Cortex of kidney (tissue), 1 donor: Measurements from ENCODE around the gene ANKRD30A.
"Not testable (repeated sequence)": the region's sequence is repeated elsewhere in the genome, so short reads cannot be mapped to it uniquely, and the experiment has no call there.

ENCODE experiments used
- DNase-seq: peaks from one replicate; lab custom pipeline; 2025; lab: John Stamatoyannopoulos, UW

ANKRD30A gene, protein sequence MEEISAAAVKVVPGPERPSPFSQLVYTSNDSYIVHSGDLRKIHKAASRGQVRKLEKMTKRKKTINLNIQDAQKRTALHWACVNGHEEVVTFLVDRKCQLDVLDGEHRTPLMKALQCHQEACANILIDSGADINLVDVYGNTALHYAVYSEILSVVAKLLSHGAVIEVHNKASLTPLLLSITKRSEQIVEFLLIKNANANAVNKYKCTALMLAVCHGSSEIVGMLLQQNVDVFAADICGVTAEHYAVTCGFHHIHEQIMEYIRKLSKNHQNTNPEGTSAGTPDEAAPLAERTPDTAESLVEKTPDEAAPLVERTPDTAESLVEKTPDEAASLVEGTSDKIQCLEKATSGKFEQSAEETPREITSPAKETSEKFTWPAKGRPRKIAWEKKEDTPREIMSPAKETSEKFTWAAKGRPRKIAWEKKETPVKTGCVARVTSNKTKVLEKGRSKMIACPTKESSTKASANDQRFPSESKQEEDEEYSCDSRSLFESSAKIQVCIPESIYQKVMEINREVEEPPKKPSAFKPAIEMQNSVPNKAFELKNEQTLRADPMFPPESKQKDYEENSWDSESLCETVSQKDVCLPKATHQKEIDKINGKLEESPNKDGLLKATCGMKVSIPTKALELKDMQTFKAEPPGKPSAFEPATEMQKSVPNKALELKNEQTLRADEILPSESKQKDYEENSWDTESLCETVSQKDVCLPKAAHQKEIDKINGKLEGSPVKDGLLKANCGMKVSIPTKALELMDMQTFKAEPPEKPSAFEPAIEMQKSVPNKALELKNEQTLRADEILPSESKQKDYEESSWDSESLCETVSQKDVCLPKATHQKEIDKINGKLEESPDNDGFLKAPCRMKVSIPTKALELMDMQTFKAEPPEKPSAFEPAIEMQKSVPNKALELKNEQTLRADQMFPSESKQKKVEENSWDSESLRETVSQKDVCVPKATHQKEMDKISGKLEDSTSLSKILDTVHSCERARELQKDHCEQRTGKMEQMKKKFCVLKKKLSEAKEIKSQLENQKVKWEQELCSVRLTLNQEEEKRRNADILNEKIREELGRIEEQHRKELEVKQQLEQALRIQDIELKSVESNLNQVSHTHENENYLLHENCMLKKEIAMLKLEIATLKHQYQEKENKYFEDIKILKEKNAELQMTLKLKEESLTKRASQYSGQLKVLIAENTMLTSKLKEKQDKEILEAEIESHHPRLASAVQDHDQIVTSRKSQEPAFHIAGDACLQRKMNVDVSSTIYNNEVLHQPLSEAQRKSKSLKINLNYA (N-terminal part only)

DNA sequence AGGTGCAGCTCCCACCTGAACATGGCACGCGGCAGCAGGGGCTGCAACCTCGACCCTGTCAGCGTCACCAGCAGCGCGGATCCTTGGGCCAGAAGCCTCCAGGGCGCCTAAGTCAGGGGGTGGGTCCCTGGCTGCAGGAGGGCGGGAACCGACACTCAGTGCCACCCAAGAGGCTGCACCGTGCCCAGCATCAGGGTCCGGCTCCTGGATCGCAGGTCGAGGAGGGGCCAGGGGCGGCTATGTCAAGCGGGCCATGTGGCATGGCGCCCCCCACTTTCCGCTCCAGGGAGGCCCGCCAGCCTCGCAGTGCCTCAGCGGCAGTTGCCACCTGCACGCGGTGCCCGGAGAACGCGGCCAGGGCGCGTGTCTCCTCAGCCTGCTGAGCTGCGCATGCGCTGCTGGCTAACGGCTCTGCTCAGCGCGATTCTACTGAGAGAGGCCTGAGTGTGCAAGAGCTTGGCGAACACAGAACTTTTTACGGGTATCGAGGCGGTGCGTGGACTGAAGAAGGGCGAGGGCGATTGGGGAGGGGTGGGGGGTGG, at the start of gene ANKRD30A:
Gene ANKRD30A (plus strand): TSS at position 408 of the 542 bp plus-strand sequence. CDS start 190 bp downstream, outside the sequence.
- DNase-seq: no peak

DNA sequence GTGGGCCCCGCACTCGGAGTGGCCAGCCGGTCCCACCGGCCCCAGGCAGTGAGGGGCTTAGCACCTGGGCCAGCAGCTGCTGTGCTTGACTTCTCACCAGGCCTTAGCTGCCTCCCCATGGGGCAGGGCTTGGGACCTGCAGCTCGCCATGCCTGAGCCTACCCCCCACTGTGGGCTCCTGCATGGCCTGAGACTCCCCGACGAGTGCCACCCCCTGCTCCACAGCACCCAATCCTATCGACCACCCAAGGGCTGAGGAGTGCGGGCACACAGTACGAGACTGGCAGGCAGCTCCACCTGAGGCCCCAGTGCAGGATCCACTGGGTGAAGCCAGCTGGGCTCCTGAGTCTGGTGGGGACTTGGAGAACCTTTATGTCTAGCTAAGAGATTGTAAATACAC, 49.3 kb upstream of the ANKRD30A start:
- not testable (repeated sequence) for DNase-seq

DNA sequence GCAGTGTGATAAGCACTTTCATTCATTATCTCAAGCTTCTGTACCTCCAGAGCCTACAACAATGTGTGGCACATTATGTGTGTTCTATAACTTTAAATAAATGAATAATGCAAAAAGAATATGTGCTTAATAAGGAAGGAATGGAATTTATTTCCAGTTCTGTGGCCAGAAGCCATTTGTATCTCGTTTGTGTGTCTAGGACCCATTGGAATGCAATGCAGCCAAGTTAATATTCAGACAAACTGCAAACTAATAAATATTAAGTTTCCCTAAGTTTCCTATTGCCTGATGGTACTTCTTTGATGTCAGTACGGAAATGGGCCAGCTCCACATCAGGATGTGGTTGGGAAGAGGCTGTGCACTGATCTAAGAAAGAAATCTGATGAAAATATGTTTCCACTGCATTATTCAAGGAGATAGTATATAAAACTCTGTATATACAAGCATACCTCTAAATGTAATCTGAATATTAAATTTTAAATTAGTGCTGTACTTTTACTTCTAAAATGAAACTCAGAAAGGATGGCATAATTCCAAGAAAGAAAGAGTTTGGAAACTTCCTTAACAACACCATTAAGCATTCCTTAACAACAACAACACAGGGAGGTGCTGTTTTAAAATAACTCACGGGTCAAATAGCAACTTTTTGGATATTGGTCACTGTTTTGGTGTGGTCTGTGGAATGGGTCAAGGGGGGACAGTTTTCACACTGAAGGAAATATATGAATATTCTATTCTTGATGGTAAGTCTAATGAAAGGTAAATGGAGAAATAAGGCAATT, 29.4 kb upstream of the ANKRD30A start:
- DNase-seq: no peak

DNA sequence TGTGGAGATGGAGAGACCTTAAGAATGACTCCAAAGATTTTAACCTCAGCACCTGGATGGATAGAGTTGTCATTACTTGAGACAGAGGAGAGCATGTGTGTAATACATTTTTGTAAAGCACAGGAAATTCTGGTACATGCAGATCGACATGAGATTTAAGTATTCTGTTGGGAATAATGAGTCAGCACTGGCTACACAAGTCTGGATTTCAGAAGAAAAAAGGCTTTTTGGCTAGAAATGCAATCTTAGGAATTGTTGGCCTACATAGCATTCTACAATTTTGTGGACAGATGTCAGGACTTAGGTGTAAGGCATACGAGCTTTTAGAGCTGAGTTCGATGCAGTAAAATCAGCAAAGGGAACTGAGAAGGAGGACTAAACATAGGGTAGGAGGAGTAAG, 24.1 kb upstream of the ANKRD30A start:
- DNase-seq: no peak

DNA sequence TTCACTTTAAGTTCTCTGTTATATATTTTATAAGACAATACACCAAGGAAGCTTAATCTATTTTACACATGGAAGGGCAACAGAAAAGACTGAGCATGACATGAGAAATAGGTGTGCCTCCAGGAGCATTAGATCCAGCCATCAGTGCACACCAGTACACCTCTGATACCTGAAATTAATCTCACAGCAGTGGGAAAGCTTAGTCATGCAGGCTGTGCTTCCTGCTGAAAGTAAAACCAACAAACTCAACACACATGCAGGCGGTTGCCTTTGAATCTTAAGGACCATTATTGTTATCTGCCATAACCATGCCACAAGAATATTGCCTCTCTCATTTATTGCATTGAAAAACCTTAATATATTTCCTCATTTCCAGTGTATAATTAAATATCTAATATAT, 16.4 kb upstream of the ANKRD30A start:
- no peak for DNase-seq

DNA sequence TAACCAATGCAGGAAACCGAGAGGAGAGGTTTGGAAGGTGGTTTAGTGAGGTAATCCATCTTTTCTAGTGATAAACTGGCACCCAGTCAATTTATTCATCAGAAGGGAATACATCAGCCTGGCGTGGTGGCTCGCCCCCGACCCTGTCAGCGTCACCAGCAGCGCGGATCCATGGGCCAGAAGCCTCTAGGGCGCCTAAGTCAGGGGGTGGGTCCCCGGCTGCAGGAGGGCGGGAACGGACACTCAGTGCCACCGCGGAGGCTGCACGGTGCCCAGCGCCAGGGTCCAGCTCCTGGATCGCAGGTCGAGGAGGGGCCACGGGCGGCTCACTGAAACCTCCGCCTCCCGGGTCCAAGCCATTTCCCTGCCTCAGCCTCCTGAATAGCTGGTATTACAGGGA, 866 bp upstream of the ANKRD30A start:
- no peak for DNase-seq

DNA sequence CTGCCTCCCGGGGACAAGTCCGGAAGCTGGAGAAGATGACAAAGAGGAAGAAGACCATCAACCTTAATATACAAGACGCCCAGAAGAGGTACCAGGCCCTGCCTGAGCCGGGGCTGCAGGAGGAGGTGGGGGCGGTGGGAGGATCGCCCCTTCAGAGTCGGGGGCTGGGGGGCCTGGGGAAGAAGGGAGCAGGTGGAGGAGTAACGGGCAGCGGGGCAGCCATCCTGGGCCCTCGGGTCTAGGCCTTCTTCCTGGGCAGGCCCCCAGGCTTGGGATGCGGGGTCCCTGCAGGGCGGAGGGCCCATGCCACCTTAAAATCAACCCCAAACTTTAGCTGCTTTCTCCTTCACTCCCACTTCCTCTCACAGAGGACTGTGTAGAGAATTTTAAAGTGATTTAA, 523 bp downstream of the ANKRD30A start:
- no peak for DNase-seq

DNA sequence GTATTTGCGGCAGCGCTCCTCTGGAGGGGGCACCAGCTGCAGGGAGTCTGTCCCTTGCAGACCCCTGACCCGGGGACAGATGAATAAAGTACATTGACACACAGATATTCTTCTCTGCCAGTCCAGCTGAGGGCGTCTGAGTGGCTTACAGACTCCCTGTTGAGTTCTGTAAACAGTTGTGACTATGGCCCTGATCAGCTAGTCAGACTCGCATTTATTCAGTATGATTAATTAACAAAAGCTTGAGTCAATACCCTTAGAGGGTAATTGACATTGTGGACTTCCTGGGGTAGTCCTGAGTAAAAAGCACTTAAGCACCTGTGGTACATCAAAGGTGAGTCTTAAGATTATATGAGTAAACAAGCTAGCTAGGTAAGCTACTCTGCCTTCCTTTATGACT, 21.0 kb downstream of the ANKRD30A start:
- DNase-seq: no peak

DNA sequence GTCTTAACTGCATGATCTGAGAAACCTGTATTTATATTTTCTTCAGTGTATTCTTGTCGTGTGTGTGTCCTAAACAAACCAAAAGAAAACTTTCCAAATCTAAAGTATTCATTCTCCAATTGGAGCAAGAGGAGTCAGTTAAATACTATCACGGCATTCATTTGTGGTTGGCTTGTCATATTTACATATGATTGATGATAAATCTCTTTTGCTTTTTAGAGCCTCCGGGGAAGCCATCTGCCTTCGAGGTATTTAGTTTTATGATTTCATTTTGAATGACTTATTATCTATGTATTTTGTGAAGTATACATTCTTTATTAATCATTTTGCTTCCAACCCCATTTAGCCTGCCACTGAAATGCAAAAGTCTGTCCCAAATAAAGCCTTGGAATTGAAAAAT, 37.0 kb downstream of the ANKRD30A start:
- not testable (repeated sequence) for DNase-seq

DNA sequence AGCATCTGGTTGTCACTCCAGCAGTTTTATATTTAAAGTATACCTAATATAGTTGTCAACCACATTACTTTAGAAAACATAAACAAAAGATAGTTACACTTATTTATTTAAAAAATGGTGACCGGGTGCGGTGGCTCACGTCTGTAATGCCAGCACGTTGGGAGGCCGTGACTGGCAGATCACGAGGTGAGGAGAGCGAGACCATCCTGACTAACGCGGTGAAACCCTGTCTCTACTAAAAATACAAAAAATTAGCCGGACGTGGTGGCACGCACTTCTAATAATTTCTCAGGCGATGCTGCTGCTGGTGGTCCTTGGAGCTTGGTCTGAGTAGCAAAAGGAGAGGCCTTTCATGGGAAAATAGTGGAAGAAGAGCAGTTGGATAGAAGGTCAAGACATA, 46.5 kb downstream of the ANKRD30A start:
- DNase-seq: not testable (repeated sequence)

DNA sequence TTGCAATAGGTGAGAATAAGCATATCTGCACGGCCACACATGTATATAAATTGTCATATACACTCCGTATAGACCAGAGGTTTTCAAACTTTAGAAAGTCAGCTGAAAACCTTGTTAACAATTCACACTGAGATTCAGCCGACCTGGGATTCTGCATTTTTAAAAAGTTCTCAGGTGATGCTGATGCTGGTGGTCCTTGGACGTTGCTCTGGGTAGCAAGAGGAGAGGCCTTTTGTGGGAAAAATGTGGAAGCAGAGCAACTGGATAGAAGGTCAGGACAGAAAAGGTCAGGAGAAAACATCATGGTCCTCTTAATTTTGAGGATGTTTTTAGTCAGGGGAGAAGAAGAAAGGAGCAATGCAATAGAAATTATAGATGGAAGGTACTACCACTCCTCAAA, 52.9 kb downstream of the ANKRD30A start:
- DNase-seq: not testable (repeated sequence)

DNA sequence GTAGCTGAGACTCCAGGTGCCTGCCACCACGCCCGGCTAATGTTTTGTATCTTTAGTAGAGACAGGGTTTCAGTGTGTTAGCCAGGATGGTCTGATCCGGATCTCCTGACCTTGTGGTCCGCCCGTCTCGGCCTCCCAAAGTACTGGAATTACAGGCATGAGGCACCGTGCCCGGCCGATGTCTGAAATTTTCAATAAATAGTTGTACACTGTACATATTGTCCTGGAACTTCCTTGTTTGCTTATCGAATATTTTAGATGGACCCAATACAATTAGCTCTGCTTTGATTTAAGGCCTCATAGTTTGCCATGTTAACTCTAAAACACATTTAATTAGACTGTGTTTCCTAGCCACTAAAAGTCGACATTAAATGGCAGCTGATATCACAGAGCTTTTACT, 57.3 kb downstream of the ANKRD30A start:
- DNase-seq: not testable (repeated sequence)

DNA sequence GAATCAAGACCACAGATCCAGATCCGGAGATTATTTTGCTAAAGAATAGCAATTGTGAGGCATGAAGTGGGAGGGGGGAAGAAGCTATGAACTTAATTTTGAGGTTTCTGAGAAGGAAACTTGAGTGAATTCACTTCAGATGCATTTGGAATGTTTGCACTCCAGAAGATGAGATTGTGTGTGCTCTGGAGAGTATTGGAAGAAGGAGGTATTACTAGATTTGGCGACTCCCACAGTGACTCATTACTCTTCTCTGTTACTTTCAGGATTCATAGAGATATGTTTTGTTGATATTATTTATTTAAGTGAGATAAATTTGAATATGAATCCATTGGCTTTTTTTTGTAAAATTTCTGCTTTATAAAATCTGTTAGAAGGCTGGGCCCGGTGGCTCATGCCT, 80.7 kb downstream of the ANKRD30A start:
- DNase-seq: no peak

DNA sequence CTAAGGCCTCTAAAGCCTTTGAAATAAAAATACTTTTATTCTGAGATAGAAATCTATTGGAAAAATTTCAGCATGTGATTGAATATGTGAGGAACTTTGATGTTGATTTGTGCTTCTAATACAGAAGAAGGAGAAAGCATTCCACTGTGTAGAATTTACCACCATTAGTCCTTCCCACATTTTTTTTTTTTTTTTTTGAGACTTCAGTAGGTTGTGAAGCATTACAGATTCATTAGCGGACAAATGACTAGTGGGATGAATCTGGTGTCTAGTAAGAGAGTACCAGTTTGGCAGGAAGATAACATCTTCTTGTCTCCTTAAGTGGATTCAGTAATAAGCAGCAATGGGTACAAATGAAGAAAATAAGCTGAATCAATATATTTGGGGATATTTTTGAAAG, 95.5 kb downstream of the ANKRD30A start:
- DNase-seq: no peak

DNA sequence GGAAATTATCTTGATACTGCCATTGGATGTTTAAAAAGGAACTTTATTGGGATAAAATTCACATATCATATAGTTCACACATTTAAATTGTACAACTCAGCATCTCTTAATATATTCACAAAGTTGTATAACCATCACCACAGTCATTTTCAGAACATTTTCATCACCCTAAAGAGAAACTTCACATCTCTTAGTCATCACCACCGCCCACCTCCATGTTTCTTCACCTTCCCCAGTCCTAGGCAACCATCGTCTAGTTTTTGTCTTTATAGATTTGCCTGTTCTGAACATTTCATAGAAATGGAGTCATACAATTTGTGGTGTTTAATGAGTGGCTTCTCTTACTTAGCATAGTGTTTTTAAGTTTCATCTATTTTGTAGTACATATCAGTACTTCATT, 96.6 kb downstream of the ANKRD30A start:
- no peak for DNase-seq

DNA sequence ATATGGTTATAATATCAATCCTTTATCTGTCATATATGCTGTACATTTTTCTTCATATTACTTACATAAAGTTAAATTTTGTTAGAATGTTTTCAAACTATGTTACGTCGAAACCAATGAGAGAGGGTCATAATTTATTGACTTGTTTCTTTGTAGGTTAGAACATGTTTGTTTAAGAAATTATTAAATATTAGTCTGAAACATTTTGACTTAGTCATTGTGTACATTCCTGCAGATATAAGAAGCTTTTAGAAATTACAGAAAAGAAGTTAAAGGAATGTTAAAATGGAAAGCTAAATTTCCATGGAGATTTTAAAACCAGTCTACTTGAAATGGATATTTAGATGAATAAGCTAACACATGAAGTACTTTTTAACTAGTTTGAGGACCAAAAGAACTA, 99.8 kb downstream of the ANKRD30A start:
- no peak for DNase-seq

DNA sequence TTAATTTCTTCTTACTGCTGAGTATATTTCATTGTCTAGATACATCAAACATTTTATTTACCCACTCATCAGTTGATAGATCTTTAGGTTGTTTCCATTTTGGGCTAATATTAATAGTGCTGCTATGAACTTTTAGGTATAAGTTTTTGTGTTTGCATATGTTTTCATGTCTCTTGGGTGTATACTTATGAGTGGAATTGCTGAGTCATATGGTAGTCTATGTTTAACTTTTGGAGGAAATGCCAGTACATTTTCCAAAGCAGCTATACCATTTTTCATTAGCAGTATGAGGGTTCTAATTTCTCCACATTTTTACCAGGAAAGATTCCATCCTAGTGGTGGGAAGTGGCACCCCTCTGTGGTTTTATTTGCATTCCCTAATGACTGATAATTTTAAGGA, 101.1 kb downstream of the ANKRD30A start:
- DNase-seq: no peak

DNA sequence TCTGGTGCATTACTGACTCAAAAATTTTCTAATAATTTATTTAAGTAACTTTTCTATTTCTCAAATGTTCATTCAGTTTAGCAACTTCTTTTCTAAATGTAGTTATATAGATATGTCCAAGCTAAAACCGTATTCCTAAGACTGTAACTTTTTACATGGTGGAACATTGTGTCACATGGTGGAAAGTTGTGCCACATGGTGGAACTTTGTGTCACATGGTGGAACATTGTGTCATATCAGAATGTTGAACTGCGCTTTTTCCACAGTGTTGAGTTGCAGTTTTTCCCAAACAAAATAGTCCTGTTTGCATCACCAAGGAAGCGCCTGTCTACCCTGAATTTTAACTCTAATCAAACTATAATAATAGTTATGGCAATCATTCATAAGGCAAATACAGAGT, 109.3 kb downstream of the ANKRD30A start:
- no peak for DNase-seq

DNA sequence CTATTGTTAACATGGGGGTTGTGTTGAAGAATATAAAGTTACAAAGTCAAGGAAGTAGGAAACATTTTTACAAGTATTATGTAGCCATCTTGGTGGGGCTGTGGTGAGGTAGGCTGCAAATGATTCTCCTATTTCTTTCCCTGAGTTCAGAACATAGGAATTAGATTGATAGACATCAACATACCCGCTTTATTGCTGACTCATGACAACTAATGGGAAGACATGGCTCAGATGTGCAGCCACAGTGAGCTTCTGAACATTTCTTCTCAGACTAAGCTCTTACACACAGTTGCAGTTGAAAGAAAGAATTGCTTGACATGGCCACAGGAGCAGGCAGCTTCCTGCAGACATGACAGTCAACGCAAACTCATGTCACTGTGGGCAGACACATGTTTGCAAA, 110.7 kb downstream of the ANKRD30A start:
- DNase-seq: no peak

DNA sequence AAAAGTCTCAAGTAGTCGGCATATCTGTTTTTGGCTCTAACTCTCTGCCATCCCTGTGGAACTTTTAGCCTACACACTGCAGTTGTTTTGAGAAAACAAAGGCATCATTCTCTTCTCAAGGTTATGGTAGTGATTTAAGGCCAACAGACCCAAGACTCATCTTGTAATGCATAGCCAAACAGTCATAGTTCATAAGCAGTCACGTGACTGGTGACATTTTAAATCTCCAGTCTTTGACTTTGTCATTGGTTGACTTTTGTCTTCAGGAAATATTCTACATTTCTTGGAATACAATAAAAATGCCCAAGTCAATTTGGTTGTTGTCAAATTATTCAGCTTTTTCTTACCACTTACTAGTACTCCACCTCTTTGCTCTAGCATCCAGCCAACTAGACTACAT, 114.8 kb downstream of the ANKRD30A start:
- DNase-seq: no peak

DNA sequence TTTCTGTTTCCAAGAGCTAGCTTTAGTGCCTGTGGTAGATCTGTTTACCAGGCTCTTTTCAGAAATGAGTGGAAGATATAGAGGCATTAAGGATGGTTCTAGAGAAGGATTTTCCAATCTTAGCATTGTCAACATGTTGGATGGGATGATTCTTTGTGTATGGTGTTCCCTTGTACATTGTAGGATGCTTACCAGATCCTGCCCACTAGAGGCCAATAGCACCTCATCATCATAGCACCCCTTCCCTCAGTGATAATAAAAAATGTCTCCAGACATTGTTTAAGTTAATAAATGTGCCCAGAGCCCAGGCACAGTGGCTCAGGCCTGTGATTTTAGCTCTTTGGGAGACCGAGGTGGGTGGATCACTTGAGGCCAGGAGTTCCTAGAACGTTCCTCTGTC, 121.2 kb downstream of the ANKRD30A start:
- no peak for DNase-seq
